Measurements from ENCODE around the gene ZNF775. TPM values are rescaled to one million over a fixed set of nuclear protein-coding genes. Genes with fewer than 3 reads are reported as not detected.

ZNF775 gene
- total and polyA plus RNA-seq, 8 donors = 4.0 to 11.7 (median 5.8) TPM

DNA sequence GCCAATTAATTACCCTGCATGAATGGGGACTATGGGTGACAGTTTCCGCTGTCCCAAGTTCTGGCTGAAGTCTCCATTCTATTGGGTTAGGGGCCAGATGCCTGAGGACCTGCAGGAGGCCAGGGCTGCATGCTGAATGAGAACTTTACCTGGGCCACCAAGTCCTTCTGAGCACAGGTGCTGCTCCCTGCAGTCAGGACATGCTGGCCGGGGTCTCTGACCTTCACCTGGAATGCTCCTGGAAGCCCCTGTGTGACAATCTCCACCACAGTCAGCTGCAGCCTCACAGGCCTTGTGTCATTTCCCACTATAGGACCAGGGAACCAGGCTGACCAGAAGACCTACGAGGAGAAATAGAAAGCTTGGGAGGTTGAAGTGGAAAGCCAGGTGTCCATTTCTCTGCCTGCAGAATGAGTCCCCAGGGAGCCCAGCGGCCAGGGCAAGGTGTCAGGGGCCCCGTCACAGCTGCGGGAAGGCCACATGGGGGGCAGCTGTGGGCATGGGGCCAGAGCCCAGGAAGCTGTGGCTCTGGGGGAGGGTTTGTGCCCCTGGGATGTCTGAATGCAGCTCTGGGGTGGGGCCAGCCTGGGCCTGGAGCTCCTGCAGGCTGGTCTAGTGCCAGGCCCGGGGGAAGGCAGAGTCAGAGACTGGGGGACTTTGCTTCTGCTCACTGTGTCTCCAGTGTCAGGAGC, 65.7 kb downstream of the ZNF775 start:
- Histone ChIP-seq H3K4me1 (peaks cover 10 to 25% of the 10 kb centered on the region in 2 donors), H3K36me3 (no peaks in the 10 kb centered on the region), H3K4me3 (no peak overlapping the region), H3K27me3 (no peaks in the 10 kb centered on the region), H3K27ac (no peak overlapping the region), H3K9me3 (peaks cover 0 to 18% of the 10 kb centered on the region in 2 donors)
- intact Hi-C loops (cut with DNase I) = loop anchor here in 1 of 2 donors (5.0 kb wide), 1 partner anchor 312 kb away; no protein-coding TSS in a partner anchor
- TF ChIP-seq CTCF (IDR thresholded peaks at IDR 0.05) = no peak
- ATAC-seq (no peak), DNase-seq (no peak)

DNA sequence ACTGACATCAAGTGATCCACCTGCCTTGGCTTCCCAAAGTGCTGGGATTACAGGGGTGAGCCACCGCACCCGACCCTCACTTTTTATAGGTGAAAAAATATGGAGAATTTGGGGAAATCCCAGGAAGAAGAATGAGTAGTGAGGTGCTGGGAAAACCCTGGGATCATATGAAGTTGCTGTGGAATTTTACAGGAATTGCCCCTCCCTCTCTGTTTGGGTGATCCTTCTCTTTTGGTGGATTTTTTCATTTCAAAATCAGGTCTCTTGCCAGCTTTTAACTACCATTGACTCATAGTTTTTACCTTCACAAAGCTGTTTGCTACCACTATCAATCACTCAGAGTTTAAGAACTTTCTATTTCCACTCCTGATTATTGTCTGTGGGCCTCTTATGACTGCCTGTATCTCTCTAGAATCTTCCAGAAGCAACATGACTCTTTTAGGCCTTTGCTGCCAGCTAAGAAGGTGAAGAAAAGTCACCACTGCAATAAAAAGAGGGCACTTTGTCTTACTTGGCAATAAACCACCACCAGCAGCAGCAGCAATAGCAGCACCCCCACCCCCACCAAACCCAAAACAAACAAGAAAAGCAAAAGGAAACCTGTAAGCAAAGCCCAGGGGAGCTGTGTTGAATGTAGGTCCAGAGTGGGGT, 67.3 kb downstream of the ZNF775 start:
- no peak overlapping the region for H3K27ac ChIP-seq
- H3K9me3 ChIP-seq = peaks cover 0 to 13% of the 10 kb centered on the region in 2 donors
- H3K4me1 ChIP-seq = peaks cover 10 to 33% of the 10 kb centered on the region in 2 donors
- TF ChIP-seq CTCF (IDR thresholded peaks at IDR 0.05) = no peak
- DNase-seq (no peak), ATAC-seq (no peak)
- no peaks in the 10 kb centered on the region for H3K27me3 ChIP-seq
- H3K4me3 ChIP-seq = no peak overlapping the region
- intact Hi-C loops (cut with DNase I) = loop anchor here in 1 of 2 donors (5.0 kb wide), 1 partner anchor 311 kb away; no protein-coding TSS in a partner anchor
- H3K36me3 ChIP-seq = no peaks in the 10 kb centered on the region

Other genes starting within 250 kb of the ZNF775 start
- gene LRRC61, start 56.0 kb upstream of the ZNF775 start, total RNA-seq = 10 to 100 TPM in 1 of 2 donors, 1 to 10 TPM in 1; 9.0 to 15.8 TPM
- 10 to 100 TPM; 16.2 to 22.5 (median 20.1) TPM for gene LRRC61, start 56.0 kb upstream of the ZNF775 start, polyA plus RNA-seq (ENCODE audit: insufficient read length in 6 of 6)
- 10 to 100 TPM; 24.0 to 25.1 TPM for gene ACTR3C, start 55.8 kb upstream of the ZNF775 start, total RNA-seq
- 1 to 10 TPM; 3.4 to 8.2 (median 4.4) TPM for gene ACTR3C, start 55.8 kb upstream of the ZNF775 start, polyA plus RNA-seq (ENCODE audit: insufficient read length in 6 of 6)
- gene RARRES2, start 37.7 kb upstream of the ZNF775 start, total RNA-seq = 100 to 1,000 TPM; 133 to 162 TPM
- 100 to 1,000 TPM; 153 to 233 (median 198) TPM for gene RARRES2, start 37.7 kb upstream of the ZNF775 start, polyA plus RNA-seq (ENCODE audit: insufficient read length in 6 of 6)
- gene REPIN1, start 10.5 kb upstream of the ZNF775 start, total RNA-seq = 100 to 1,000 TPM in 1 of 2 donors, 10 to 100 TPM in 1; 81.4 to 110 TPM
- 10 to 100 TPM; 61.5 to 75.9 (median 70.3) TPM for gene REPIN1, start 10.5 kb upstream of the ZNF775 start, polyA plus RNA-seq (ENCODE audit: insufficient read length in 6 of 6)
- gene GIMAP8, start 71.3 kb downstream of the ZNF775 start, total RNA-seq = 10 to 100 TPM; 17.1 to 37.3 TPM
- gene GIMAP8, start 71.3 kb downstream of the ZNF775 start, polyA plus RNA-seq (ENCODE audit: insufficient read length in 6 of 6) = 10 to 100 TPM; 22.6 to 29.3 (median 24.6) TPM
- 10 to 100 TPM; 16.7 to 48.4 TPM for gene GIMAP7, start 135.5 kb downstream of the ZNF775 start, total RNA-seq
- gene GIMAP7, start 135.5 kb downstream of the ZNF775 start, polyA plus RNA-seq (ENCODE audit: insufficient read length in 6 of 6) = 10 to 100 TPM; 28.7 to 49.8 (median 36.3) TPM
- 10 to 100 TPM; 31.3 to 59.2 TPM for gene GIMAP4, start 188.1 kb downstream of the ZNF775 start, total RNA-seq
- 100 to 1,000 TPM in 1 of 6 donors, 10 to 100 TPM in 5; 68.5 to 108 (median 79.1) TPM for gene GIMAP4, start 188.1 kb downstream of the ZNF775 start, polyA plus RNA-seq (ENCODE audit: insufficient read length in 6 of 6)